GM20000 (cell line): ENCODE data around the gene CEP57L1.
"Not testable (repeated sequence)": the region's sequence is repeated elsewhere in the genome, so short reads cannot be mapped to it uniquely, and the experiment has no call there.

Source experiments
- DNase-seq: peaks from one replicate; pipeline ENCODE4 v3.0.0; 2012; ENCODE audit warnings: low spot score
- TF ChIP-seq, protein P1 (sequence below): IDR thresholded peaks from 2 replicates; pipeline ENCODE4 v1.5.1; 2012; ENCODE audit warnings: mild to moderate bottlenecking, control low read depth; ENCODE audit errors: extremely low read depth, missing control alignments

The CEP57L1 gene

DNA sequence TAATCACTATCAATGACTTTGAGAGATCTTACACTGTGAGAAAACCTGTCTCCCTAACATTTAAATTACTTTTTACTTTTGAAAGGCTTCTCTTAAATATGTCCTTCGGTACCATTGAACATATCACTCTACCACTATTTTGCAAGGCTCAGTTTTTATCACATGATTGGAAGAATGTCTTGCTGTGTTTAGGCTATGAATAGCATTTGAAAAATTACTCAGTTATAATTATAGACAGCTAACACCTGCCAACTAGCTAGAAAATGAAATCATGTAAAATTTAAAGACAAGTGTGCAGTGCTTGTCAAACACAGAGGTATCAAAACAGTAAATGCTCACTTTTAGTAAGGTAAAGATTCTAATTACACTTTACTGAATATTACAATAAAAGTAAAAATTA is 11.7 kb upstream of the CEP57L1 start:
- no peak for DNase-seq
- TF ChIP-seq, protein P1, sequence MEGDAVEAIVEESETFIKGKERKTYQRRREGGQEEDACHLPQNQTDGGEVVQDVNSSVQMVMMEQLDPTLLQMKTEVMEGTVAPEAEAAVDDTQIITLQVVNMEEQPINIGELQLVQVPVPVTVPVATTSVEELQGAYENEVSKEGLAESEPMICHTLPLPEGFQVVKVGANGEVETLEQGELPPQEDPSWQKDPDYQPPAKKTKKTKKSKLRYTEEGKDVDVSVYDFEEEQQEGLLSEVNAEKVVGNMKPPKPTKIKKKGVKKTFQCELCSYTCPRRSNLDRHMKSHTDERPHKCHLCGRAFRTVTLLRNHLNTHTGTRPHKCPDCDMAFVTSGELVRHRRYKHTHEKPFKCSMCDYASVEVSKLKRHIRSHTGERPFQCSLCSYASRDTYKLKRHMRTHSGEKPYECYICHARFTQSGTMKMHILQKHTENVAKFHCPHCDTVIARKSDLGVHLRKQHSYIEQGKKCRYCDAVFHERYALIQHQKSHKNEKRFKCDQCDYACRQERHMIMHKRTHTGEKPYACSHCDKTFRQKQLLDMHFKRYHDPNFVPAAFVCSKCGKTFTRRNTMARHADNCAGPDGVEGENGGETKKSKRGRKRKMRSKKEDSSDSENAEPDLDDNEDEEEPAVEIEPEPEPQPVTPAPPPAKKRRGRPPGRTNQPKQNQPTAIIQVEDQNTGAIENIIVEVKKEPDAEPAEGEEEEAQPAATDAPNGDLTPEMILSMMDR = no peak

DNA sequence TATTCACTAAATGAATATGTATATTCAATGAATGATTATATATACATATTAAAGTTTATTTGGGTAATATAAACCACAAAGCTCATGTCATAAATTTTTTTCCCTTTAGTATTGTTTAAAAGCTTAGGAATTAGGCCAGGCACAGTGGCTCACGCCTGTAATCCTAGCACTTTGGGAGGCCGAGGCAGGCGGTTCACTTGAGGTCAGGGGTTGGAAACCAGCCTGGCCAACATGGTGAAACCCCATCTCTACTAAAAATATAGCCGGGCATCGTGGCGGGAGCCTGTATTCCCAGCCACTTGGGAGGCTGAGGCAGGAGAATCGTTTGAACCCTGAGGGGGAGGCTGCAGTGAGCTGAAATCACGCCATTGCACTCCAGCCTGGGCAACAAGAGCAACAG is 11.2 kb upstream of the CEP57L1 start:
- DNase-seq = not testable (repeated sequence)

DNA sequence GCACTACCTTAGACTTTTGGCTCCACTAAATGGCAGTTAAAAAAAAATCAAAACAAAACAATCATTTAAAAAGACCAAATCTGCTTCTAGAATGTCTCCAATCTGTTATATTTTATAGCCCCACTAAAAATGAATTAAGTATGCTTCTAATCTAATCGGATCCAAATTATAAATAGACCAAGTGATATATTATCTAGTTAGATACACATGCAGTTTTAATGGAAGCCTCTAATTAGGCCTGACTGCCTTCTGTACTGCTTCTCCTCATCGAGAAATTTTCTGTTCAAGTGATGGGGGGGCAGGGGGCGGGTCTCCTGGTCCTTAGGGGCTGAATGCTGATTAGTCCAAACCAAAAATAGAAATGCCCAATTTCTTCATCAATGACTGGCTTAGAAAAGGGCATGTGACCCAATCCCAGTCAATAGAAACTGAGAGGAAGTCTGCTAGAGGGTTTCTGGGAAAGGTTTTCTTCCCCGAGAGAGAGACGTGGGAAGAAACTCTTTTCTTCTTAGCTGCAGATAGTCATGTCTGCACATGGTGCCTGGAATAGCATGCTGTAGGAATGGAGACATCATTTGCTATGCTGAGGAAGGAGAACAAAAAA is 7.5 kb upstream of the CEP57L1 start:
- no peak for DNase-seq
- TF ChIP-seq, protein P1 = no peak

DNA sequence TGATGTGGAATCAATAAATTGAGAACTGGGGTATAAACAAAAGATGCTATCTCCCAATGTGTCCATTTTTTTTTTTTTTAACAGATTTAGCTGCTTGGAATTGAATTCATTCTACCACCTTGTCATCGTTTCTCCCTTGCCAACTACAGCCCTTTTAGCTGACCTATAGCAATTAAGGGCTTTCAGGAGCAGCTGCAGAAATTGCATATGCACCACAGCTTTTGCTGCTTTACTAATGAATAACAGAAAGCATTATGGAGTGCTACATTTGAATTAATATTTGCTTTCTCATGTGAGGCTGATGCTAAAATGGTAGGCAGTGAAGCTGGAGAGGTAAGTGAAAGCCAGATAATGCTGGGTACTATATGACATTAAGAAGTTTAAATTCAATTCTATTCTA is 6.3 kb upstream of the CEP57L1 start:
- DNase-seq = no peak
- TF ChIP-seq, protein P1 = no peak

DNA sequence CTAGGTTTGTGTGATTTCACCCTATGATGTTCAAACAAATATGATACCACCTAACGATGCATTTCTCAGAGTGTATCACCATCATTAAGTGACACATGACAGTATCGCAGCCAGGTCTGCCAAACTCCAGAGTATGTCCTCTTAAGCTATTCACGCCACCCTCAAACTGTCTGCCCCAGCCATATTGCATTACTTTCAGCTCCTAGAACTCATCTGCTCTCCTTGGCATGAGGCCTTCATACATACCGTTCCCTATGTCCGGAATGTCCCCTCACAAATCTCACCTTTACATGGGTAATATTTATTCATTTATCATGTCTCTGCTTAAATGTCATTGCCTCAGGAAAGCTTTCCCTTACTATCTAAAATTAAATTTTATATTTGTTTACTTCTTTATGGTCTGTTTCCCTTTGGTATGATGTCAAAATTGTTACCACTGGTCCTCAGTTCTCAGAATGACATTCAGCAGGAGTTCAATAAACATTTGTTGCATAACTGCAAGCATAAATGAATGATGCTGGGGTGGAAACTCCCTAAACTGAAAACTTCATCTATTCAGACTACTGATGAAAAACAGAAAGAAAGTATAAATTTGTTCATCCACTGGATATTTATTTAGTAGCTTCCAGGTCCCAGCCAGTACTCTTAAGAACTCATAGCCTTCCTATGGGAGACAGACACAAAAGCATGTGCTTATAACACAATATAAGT is 3.8 kb upstream of the CEP57L1 start:
- TF ChIP-seq, protein P1 = no peak

DNA sequence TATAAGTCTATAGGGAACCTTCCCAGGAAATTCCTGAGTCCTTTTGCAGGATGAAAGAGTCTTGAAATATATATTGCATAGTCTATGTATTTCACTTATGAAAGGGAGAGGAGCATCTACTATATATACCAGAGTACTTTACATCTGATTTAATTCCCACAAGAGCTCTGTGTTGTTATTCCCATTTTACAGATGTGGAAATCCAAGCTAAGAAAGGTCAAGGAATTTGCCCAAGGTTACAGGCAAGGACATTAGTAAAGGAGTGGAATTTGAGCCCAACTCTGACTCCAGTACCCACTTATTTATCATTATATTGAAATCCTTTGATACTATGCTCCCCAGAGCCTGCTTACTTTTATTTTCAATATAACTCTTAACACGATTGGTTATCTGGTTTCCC is 3.2 kb upstream of the CEP57L1 start:
- TF ChIP-seq, protein P1 = no peak
- no peak for DNase-seq

More for the DNA sequence above, 3.8 kb upstream of the CEP57L1 start:
- DNase-seq = no peak

DNA sequence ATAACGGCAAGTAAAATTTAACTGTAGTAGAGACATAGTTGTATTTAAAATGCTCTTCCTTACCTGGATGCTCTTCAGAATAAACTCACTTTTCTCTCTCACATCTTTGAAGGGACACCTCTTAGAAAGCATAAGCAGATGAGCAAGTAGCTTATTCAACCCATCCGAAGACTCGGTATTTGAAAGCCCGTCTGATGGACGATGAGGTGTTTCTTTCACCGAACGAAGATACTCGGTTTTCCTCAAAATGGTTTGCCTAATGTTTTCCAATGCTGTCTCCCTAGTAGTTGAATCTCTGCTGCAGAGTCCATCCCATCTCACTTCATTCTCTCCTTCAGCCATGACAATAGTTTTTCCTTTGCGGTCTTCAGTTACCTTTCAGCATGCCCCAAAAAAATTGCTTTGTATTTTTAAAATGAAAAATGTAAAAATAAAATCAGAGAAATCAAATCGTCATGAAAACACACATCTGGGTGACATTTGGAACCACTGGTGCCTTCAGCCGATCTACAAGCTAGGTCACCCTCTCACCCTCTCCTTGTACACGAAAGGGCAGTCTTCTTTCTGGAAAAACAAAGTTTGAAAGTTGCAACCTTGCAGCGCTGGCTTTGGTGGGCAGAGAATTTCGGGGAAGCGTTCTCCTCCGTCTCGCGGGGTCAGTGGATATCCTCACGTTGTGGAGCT is 1.4 kb upstream of the CEP57L1 start:
- DNase-seq = no peak

More for the DNA sequence above, 1.4 kb upstream of the CEP57L1 start:
- TF ChIP-seq, protein P1 = no peak
